DND-41 (cell line): ENCODE results near the gene NHLRC4.

Experiments used
- EZH2 ChIP-seq: IDR thresholded peaks from 3 replicates; pipeline ENCODE4 v1.6.1; 2012; ENCODE audit warnings: borderline replicate concordance, low read depth, mild to moderate bottlenecking, moderate library complexity, low read length, inconsistent platforms; ENCODE audit not compliant: severe bottlenecking
- TF ChIP-seq, protein P1 (sequence below): IDR thresholded peaks from 2 replicates; pipeline ENCODE4 v1.5.1; 2012; ENCODE audit warnings: borderline replicate concordance, low read length, moderate library complexity, mild to moderate bottlenecking; ENCODE audit not compliant: poor library complexity, severe bottlenecking; ENCODE audit errors: extremely low read depth

DNA sequence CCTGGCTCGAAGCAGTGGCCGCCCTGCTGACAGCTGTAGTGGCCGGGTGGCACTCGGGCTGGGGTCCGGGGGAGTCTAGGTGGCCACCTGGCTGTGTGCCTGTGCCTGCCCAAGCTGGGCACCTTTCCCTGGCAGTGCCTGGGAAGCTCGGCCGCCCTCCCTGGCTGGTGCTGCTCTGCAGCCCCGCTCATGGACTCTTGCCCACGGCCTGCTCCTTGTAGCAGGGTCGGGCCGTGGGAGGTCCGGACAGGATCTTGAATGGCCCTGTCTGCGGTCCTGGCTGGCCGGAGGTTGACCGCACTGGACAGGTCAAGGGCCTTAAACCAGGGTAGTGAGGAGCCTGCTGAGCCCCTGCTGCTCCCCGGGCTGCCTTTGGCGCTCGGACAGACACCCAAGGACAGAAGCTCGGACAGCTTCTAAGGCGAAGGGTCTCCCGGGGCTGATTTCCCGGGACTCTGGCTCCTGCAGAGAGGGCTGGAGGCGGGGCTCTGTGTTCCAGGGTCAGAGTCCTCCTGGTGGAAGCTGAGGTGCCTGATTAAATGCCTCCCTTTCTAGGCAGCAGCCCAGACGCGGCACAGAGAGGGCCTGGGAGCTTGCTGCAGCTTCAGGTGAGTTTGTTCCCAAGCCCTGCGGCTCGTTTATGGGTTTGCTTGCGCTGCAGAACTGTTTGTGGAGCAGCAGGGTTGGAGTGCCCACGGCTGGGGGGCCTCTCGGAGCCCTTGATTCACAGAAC lies 33.2 kb upstream of the NHLRC4 start:
- TF ChIP-seq, protein P1, sequence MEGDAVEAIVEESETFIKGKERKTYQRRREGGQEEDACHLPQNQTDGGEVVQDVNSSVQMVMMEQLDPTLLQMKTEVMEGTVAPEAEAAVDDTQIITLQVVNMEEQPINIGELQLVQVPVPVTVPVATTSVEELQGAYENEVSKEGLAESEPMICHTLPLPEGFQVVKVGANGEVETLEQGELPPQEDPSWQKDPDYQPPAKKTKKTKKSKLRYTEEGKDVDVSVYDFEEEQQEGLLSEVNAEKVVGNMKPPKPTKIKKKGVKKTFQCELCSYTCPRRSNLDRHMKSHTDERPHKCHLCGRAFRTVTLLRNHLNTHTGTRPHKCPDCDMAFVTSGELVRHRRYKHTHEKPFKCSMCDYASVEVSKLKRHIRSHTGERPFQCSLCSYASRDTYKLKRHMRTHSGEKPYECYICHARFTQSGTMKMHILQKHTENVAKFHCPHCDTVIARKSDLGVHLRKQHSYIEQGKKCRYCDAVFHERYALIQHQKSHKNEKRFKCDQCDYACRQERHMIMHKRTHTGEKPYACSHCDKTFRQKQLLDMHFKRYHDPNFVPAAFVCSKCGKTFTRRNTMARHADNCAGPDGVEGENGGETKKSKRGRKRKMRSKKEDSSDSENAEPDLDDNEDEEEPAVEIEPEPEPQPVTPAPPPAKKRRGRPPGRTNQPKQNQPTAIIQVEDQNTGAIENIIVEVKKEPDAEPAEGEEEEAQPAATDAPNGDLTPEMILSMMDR: no peak
- TF ChIP-seq EZH2: no peak
